Fibroblast of villous mesenchyme (primary cell): Measurements from ENCODE around the gene TBC1D9B. TPM values are rescaled to one million over a fixed set of nuclear protein-coding genes. Genes with fewer than 3 reads are reported as not detected.

Experiments
- DNase-seq: peaks from one replicate; pipeline ENCODE4 v3.0.0-alpha.2; 2010; ENCODE audit warnings: low read depth
- H3K4me3 ChIP-seq: 2 replicates; pipeline ENCODE4 v1.5.1; 2011; ENCODE audit warnings: low read depth, mild to moderate bottlenecking, low read length
- CTCF ChIP-seq: IDR thresholded peaks from 2 replicates; pipeline ENCODE4 v1.5.1; 2012; ENCODE audit warnings: low read depth, mild to moderate bottlenecking, low read length; ENCODE audit not compliant: insufficient read depth
- total RNA-seq: library from RNA; depleted of rRNA; stranded (reverse); fragments of >200 nt; gene quantifications from 2 replicates; pipeline ENCODE4 v1.2.3, GENCODE V29; 2012

Gene TBC1D9B
- total RNA-seq, 1 donor: 70.0 TPM

GRCh38 chr5:179828756-179829421 is 78.8 kb downstream of the TBC1D9B start:
- no peak overlapping the region for H3K4me3 ChIP-seq
- TF ChIP-seq CTCF: no peak
- no peak for DNase-seq

GRCh38 chr5:179827680-179828079 is 80.0 kb downstream of the TBC1D9B start:
- TF ChIP-seq CTCF: peak; percentile 17
- peak; percentile 87 for DNase-seq
- H3K4me3 ChIP-seq: no peak overlapping the region

GRCh38 chr5:179825655-179826182 is 82.0 kb downstream of the TBC1D9B start:
- no peak overlapping the region for H3K4me3 ChIP-seq
- no peak for DNase-seq
- TF ChIP-seq CTCF: no peak

DNA sequence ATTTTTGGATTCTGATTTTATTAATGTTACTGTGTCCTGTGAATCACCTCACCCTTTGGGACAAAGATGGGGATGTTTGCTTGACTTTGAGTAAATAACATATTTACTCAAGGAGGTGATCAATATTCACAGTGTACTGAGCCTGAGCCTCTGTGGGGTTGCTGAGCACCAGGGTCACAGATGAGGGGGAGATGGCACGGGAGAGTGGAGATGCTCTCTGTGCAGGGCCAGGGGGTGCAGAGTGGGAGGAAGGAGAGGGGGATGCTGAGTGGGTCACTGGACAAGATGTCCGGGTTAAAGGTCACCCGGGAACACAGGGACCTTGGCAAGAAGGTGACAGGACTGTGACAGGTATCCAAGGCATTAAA is 83.0 kb downstream of the TBC1D9B start:
- no peak overlapping the region for H3K4me3 ChIP-seq

DNA sequence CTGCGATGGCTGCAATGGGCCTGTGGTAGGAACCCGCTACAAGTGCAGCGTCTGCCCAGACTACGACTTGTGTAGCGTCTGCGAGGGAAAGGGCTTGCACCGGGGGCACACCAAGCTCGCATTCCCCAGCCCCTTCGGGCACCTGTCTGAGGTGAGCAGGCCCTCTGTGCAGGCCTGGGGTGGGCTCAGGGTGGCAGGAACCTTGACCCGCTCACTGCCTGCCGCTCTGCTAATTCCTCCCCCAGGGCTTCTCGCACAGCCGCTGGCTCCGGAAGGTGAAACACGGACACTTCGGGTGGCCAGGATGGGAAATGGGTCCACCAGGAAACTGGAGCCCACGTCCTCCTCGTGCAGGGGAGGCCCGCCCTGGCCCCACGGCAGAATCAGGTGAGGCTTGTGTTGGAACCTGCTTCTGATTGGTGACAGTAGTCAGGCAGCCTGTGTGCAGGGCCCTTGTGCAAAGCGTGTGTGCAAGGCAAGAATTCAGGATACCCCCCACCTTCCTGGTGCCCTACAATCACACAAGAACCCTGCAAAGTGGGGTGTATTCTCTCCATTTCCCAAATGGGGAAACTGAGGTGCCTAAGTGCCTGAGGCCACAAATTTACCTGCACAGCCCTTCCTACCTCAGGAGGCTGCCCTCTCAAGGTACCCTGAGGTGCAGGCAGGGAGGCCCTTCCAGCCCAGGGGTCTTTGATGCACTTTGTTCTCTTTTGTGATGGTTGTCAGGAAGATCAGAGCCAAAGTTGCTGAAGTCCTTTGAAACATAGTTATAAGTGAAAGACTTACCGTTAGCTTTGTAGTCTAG is 83.6 kb downstream of the TBC1D9B start:
- DNase-seq: no peak
- TF ChIP-seq CTCF: no peak
- peak overlapping the region; percentile 91 for H3K4me3 ChIP-seq

More for the DNA sequence above, 83.0 kb downstream of the TBC1D9B start:
- TF ChIP-seq CTCF: no peak
- DNase-seq: no peak

GRCh38 chr5:179822444-179822990 is 85.2 kb downstream of the TBC1D9B start:
- no peak for DNase-seq
- TF ChIP-seq CTCF: no peak
- H3K4me3 ChIP-seq: peak overlapping the region; percentile 91
